Upper lobe of left lung (tissue), 4 donors: ENCODE results near the gene COL6A3.

Source experiments
- CTCF ChIP-seq, 6 experiments: fragments of 450-650 bp in 4 of 6; fragments of 200-600 bp in 2 of 6; sonication (generic) in 2 of 6; IDR thresholded peaks; one replicate each; pipeline ENCODE4 v1.5.1; 2016 to 2019; ENCODE audit warnings: antibody characterized with exemption in 6 of 6
- POLR2A ChIP-seq, 4 donors: fragments of 450-650 bp; IDR thresholded peaks; one replicate each; pipeline ENCODE4 v1.5.1; 2016 to 2017; ENCODE audit warnings: antibody characterized with exemption in 4 of 4, mild to moderate bottlenecking in 2 of 4

GRCh38 chr2:237300739-237301138 lies 113.2 kb downstream of the COL6A3 start:
- no peak for TF ChIP-seq POLR2A (IDR thresholded peaks at IDR 0.05)
- TF ChIP-seq CTCF (IDR thresholded peaks at IDR 0.05) = no peak
